WTC11 (cell line): ENCODE results near the gene TRAPPC11. TPM values are rescaled to one million over a fixed set of nuclear protein-coding genes. Genes with fewer than 3 reads are reported as not detected.

Experiments used
- ATAC-seq: fragments of 200-7000 bp; cut with Tn5 transposase; 2 replicates; pipeline ENCODE4 v1.10.0; 2021; ENCODE audit warnings: mild to moderate bottlenecking, moderate library complexity
- CTCF ChIA-PET: fragments of 300-600 bp; sonication (Branson Sonifier 250); formaldehyde crosslinking; loops from one replicate; lab custom pipeline; 2021; ENCODE audit warnings: antibody characterized with exemption; lab: Charles Lee
- POLR2A ChIA-PET: fragments of 350-600 bp; sonication (Branson Sonifier 250); formaldehyde crosslinking; loops from one replicate; lab custom pipeline; 2021; ENCODE audit warnings: antibody characterized with exemption; lab: Charles Lee
- DNase-seq: peaks from one replicate; pipeline ENCODE4 v3.0.0; 2021; ENCODE audit warnings: low spot score
- H3K27ac Mint-ChIP-seq: 2 replicates; pipeline ENCODE4 v1.8.0; 2021; ENCODE audit warnings: mixed read lengths
- H3K27me3 Mint-ChIP-seq: 2 replicates; pipeline ENCODE4 v1.8.0; 2021; ENCODE audit warnings: low read depth, mild to moderate bottlenecking, moderate library complexity, mixed read lengths
- H3K36me3 Mint-ChIP-seq: 2 replicates; pipeline ENCODE4 v1.8.0; 2021; ENCODE audit warnings: mixed read lengths
- H3K4me1 Mint-ChIP-seq: 2 replicates; pipeline ENCODE4 v1.8.0; 2022; ENCODE audit warnings: mixed read lengths
- H3K4me3 Mint-ChIP-seq: 2 replicates; pipeline ENCODE4 v1.8.0; 2021; ENCODE audit warnings: mild to moderate bottlenecking, moderate library complexity, mixed read lengths
- H3K9me3 Mint-ChIP-seq: 2 replicates; pipeline ENCODE4 v1.8.0; 2021; ENCODE audit warnings: mixed read lengths
- ATF3 ChIP-seq: sonication (generic); formaldehyde crosslinking; conservative IDR thresholded peaks from 2 replicates; pipeline ENCODE4 v1.8.1; 2022; ENCODE audit warnings: mild to moderate bottlenecking, missing genetic modification reagents
- ATF6 ChIP-seq: sonication (generic); formaldehyde crosslinking; IDR thresholded peaks from 2 replicates; pipeline ENCODE4 v1.8.1; 2023; ENCODE audit warnings: mild to moderate bottlenecking, missing genetic modification reagents
- CBFB ChIP-seq: sonication (generic); formaldehyde crosslinking; IDR thresholded peaks from 2 replicates; pipeline ENCODE4 v1.8.1; 2022; ENCODE audit warnings: mild to moderate bottlenecking, low read depth, missing genetic modification reagents
- CDX4 ChIP-seq: fragments of 250-450 bp; sonication (Bioruptor Pico); IDR thresholded peaks from 2 replicates; pipeline ENCODE4 v1.9.0; 2021; ENCODE audit warnings: moderate library complexity, mild to moderate bottlenecking, inconsistent platforms, borderline replicate concordance
- CREM ChIP-seq: sonication (generic); formaldehyde crosslinking; IDR thresholded peaks from 2 replicates; pipeline ENCODE4 v1.8.1; 2022; ENCODE audit warnings: mild to moderate bottlenecking, missing genetic modification reagents, moderate library complexity
- E2F4 ChIP-seq: sonication (generic); formaldehyde crosslinking; IDR thresholded peaks from 2 replicates; pipeline ENCODE4 v1.8.1; 2022; ENCODE audit warnings: low read depth, mild to moderate bottlenecking, moderate library complexity, missing genetic modification reagents, borderline replicate concordance
- GRHL2 ChIP-seq: fragments of 250-450 bp; sonication (Bioruptor Pico); IDR thresholded peaks from 2 replicates; pipeline ENCODE4 v1.8.0; 2022; ENCODE audit warnings: mild to moderate bottlenecking, moderate library complexity; ENCODE audit not compliant: insufficient replicate concordance, severe bottlenecking
- KAT7 ChIP-seq: sonication (generic); formaldehyde crosslinking; IDR thresholded peaks from 2 replicates; pipeline ENCODE4 v1.8.1; 2023; ENCODE audit warnings: missing genetic modification reagents, mild to moderate bottlenecking, borderline replicate concordance
- NR2C2 ChIP-seq: sonication (generic); formaldehyde crosslinking; IDR thresholded peaks from 2 replicates; pipeline ENCODE4 v1.8.0; 2022; ENCODE audit warnings: mild to moderate bottlenecking, missing genetic modification reagents
- NR3C1 ChIP-seq: sonication (generic); formaldehyde crosslinking; conservative IDR thresholded peaks from 2 replicates; pipeline ENCODE4 v1.8.1; 2023; ENCODE audit warnings: low read depth, mild to moderate bottlenecking, missing genetic modification reagents
- OVOL2 ChIP-seq: fragments of 250-450 bp; sonication (Bioruptor Pico); IDR thresholded peaks from 2 replicates; pipeline ENCODE4 v1.9.0; 2021; ENCODE audit warnings: mild to moderate bottlenecking, borderline replicate concordance
- TCF7 ChIP-seq: sonication (generic); formaldehyde crosslinking; IDR thresholded peaks from 2 replicates; pipeline ENCODE4 v1.8.0; 2022; ENCODE audit warnings: mild to moderate bottlenecking, low read depth, missing genetic modification reagents, moderate library complexity
- TEAD1 ChIP-seq: sonication (generic); formaldehyde crosslinking; IDR thresholded peaks from 2 replicates; pipeline ENCODE4 v1.8.0; 2022; ENCODE audit warnings: mild to moderate bottlenecking, missing genetic modification reagents
- total RNA-seq: library from RNA; stranded (reverse); gene quantifications from 3 replicates; pipeline ENCODE4 v1.2.3, GENCODE V29; 2021

Gene TRAPPC11
- total RNA-seq, 1 experiment from 2014 or later: 33.6 TPM

- ChIA-PET CTCF (no interaction called here), POLR2A (no interaction called here)
- no peak for TF ChIP-seq OVOL2 (CRISPR knock-in tag)
- no peak for TF ChIP-seq E2F4 (CRISPR knock-in tag)
- TF ChIP-seq TCF7 (CRISPR knock-in tag): no peak
- TF ChIP-seq ATF6 (CRISPR knock-in tag): no peak
- TF ChIP-seq NR3C1 (CRISPR knock-in tag): no peak
- TF ChIP-seq CBFB (CRISPR knock-in tag): no peak
- no peak for TF ChIP-seq NR2C2 (CRISPR knock-in tag)
- no peak for TF ChIP-seq CREM
- no peak for TF ChIP-seq CDX4
- no peak for TF ChIP-seq ATF3
- no peak for TF ChIP-seq TEAD1 (CRISPR knock-in tag)
- no peak for TF ChIP-seq KAT7 (CRISPR knock-in tag)
- no peak for TF ChIP-seq GRHL2
- no peak for ATAC-seq
- no peak for DNase-seq
- H3K27ac Mint-ChIP-seq: no peak overlapping the region
- H3K4me3 Mint-ChIP-seq: no peak overlapping the region
- no peaks in the 10 kb centered on the region for H3K36me3 Mint-ChIP-seq
- peaks cover 11% of the 10 kb centered on the region for H3K4me1 Mint-ChIP-seq
- peaks cover 2% of the 10 kb centered on the region; the same call in 1 of the 2 replicates for H3K27me3 Mint-ChIP-seq
- H3K9me3 Mint-ChIP-seq: no peaks in the 10 kb centered on the region
These were observed 101.2 kb downstream of the TRAPPC11 start for GRCh38 chr4:183760326-183760725.

Other genes starting within 250 kb of the TRAPPC11 start
- 13.7 to 17.1 TPM (median 16.3 TPM) in 3 replicates for gene CDKN2AIP, start 214.7 kb upstream of the TRAPPC11 start, total RNA-seq
- 12.0 to 15.6 TPM (median 14.8 TPM) in 3 replicates for gene ING2, start 154.2 kb upstream of the TRAPPC11 start, total RNA-seq
- 15.6 to 17.8 TPM (median 16.4 TPM) in 3 replicates for gene RWDD4, start 108 bp upstream of the TRAPPC11 start, total RNA-seq
- 23.1 to 31.6 TPM (median 24.9 TPM) in 3 replicates for gene STOX2, start 246.0 kb downstream of the TRAPPC11 start, total RNA-seq